ENCODE measurements around the gene LYPLA2.
"Not testable (repeated sequence)": the region's sequence is repeated elsewhere in the genome, so short reads cannot be mapped to it uniquely, and the experiment has no call there.

Gene LYPLA2

DNA sequence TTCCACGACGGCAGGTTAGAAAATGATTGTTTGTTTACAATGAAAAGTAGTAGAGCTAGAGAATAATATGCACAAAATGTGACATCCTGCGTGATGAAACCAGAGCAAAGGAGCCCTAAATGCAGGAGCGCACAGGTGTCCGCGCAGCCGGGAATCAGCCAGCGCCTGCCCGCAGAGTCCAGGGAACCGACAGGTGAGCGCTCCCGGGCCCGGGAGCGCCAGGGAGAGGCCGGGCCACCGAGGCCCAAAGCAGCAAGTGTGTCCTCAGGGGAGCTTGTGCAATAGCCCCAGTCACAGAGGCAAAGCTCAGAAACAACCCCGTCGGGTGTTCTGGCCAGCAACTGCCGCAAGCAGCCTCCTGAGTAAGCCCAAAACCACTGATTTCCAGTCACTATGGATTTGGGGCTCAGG, 10.4 kb downstream of the LYPLA2 start:
- no peak for DNase-seq

DNA sequence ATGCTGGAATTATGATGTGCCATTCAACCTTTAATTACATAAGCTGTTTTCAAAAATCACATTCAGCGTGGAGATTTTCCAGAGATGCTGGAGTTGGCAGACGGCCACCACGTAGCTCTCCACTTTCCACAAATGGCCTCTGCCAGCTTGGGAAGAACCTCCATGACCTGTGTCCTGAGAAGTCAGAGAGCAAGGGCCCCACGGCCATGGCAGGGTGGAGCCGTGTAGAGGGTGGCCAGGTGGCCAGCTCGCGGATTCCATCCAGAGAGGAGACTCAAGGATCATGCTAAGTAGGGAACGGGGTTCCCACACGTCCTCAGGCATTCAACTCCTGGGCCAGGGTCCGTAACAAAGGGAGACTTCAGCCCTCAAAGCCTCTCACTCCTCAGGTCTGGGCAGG, 10.9 kb downstream of the LYPLA2 start:
- DNase-seq: no peak

DNA sequence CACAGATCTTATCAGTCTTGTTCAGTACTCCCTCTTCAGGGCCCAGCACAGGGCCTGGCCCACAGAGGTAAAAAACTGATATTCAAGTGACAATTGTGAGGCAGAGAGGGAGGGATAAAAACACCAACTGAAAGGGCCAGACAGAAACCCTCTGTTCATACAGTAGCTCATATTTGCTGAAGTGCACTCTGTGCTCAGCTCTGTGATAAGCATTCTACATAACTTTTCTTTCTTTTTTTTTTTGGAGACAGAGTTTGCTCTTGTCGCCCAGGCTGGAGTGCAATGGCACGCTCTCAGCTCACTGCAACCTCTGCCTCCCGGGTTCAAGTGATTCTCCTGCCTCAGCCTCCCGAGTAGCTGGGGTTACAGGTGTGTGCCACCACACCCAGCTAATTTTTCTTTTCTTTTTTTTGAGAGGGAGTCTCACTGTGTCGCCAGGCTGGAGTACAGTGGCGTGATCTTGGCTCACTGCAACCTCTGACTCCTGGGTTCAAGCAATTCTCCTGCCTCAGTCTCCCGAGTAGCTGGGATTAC, 11.9 kb downstream of the LYPLA2 start:
- DNase-seq: not testable (repeated sequence)

DNA sequence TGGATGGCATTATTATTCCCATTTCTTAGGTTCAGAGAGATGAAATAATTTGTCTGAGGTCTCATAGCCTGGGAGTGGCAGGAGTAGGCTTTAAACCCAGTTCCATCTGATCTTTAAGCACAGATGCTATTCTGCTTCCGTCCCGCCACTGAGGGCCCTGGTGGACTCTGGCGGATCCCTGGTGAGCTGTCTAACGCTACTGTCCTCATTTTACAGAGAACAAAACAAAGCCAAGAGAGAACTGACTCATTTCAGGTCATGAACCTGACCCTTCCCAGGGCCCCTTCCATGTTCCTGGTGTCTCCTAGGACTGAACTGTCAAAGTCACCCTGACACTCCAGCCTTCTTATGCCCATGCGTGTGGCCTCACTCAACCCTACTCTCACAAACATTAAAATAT, 12.7 kb downstream of the LYPLA2 start:
- DNase-seq: no peak

DNA sequence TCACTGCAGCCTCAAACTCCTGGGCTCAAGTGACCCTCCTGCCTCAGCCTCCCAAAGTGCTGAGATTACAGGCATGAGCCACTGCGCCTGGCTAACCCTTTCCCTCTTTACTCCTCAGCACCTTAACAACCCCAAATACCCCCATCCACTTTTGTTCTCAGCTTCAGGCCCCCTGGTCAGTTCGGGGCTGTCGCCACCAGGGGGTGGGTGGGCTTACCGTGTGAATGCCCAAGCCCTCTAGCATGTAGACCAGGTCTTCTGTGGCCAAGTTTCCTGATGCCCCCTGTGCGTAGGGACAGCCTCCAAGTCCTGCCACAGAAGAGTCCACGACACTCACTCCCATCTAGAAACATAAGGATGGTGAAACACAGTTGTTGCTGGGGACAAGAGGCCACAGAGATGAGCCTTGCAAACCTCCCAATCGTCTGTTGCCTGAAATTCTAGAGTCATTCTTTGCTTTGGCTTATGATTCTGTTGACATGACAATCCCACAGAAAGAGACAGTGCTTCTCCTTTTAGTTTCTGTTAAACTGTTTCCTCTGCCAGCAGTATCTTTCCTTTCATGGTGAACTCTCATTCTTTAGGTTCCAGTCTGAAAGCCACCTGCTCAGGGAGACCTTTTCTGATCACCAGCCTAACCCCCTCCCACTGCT, 13.4 kb downstream of the LYPLA2 start:
- DNase-seq: no peak

DNA sequence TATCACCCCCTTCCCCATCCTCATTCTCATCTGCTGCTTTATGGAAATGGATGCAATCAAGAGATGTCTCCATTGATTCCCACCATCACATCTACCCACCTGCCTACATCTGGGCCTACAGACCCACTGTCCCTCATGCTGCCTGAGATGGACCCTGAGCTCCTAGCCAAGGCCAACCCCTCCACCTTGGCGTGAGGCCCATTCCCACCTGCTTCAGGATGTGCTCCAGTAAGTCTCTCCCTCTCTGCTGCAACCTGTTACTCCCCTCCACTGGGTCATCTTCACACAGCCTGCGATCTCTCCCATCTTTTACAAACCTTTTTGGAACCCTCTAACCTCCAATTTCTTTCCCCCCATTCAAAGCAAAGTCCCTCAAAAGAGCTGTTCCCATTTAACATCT, 14.1 kb downstream of the LYPLA2 start:
- DNase-seq: no peak

DNA sequence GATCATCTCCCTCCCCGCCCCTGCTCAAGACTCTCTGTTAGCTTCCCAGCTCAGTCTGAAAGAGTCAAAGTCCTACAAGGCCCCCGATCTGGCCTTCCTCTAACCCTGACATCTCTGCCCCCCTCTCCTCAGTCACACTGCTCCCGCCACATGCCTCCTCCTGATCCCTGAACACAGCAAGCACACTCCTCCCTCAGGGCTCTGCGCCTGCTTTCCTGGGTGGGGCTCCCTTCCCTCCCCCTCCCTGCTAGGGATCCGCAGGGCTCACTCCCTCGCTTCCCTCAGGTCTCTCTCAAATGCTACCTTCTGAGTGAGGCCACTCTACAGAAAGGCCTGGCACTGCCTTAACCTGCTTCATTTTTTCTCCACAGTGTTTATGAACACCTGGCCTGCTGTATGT, 15.3 kb downstream of the LYPLA2 start:
- no peak for DNase-seq

DNA sequence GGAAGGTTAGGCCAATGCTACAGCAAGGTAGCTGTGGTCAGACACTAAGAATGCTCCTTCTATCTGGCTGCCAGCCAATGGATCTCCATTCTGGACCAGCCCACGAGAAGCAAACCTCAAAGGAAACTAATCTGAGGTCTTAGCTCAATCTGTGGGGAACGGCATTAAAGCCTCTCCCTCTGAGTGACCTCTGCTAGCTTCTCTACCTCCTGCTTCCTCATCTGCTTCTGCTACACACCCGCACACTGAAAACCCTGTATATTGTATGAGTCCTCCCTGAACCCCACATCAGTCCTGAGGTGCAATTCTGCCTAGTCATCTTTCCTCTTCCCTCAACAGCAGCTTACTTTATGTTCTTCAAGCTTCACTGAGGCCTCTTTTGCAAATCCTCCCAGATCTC, 16.5 kb downstream of the LYPLA2 start:
- peak; percentile 77 for DNase-seq

DNA sequence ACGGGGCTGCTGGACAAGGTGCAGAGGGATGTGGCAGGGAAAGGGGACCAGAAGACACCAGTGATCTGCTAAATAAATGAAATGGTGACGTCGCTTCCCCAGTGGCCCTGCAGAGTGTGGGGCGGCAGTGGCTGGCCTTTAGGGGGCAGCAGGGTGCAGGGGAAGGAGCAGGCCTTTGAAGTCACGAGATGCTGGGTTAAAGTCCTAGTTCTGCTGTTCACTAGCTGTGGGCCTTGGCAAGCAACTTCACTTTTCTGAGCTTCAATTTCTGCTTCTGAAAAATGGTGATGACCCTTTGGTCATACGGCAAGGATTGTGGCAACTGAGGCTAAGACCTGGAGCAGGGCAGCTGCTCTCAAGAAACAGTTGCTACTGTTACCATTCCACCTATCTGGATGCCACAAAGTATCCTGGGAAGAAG, 18.8 kb downstream of the LYPLA2 start:
- DNase-seq: peak; percentile 62

DNA sequence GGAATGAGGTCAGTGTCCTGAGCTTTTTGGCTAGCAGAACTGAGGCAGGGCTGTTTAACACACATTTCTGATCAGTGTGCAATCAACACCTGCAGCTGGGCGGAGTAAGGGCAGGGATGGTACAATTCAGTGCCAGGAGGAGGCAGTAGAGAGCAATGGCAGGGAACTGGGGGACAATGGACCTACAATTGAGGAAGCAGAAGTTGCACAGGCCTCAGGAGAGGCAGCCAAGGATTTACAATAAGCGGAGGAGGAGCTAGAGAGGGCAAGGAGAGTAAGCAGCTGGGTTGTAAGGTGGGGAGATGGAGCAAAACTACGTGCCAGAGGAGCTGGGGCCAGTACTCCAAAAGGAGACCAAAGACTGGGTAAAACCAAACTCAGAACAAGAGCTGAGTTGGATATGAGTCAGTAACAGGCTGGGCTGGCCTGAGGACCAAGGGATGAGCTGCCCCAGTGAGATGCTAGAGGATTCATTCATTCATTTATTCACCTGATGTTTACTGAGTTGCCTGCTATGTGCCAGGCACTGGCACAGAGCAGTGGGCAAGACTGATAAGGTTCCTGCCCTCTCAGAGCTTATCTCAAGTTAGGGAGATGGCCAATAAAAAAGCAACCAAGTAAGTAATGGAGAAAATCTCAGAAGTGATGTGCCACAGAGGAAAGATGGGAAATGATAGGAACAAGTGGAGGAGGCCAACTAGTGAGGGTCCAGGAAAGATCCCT, 20.0 kb downstream of the LYPLA2 start:
- DNase-seq: peak; percentile 79

DNA sequence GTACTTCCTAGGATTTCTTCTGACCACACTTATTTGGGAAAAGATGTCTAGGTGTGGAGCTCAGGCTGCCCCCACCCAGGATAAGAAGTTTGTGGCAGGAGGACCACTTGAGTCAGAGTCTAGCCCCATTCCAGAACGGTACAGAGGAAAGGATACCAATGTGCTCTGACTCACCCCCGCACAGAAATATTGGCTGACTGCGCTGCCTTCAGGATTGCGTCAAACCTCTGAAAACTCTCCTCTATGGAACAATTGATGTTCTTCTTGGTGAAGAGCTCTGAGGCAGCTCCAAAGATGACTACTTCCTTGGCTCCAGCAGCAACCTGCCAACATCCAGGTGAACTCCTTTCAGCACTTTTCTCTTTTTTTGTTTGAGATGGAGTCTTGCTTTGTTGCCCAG, 23.1 kb downstream of the LYPLA2 start:
- DNase-seq: no peak

DNA sequence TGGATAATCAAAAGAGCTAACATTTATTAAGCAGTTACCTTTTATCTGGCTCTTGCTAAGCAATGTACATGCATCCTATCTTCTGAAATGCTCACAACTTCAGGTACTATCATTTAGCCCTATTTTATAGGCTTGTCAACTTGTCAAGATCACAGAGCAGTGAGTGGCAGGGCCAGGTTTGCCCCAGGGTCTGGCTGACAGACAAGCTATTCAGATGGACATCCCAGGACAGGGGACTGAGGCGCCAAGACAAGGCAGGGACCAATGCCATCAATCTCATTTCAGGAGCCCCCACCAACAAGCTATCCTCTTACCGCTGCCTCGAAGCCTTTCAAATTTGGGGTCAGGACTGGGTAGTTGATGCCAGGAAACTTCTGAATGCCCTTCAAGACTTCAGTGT, 25.4 kb downstream of the LYPLA2 start:
- DNase-seq: no peak

DNA sequence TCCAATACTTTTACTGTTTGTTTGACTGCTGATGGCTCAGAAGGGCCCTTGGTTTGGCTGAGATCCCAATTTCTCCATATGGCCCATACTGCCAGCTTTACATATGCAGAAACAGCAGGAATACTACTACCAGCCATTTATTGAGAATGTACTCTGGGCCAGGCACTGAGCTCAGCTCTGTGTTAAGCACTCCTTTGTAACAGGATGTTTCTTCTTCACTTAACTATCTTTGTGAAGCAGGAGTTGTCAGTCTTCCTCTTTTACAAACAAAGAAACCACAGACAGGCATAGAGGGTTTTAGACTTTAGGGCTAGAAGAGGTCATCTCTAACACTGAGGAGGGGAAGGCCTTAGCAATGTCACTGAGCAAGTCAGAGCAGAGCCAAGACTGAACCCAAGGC, 26.0 kb downstream of the LYPLA2 start:
- DNase-seq: no peak

DNA sequence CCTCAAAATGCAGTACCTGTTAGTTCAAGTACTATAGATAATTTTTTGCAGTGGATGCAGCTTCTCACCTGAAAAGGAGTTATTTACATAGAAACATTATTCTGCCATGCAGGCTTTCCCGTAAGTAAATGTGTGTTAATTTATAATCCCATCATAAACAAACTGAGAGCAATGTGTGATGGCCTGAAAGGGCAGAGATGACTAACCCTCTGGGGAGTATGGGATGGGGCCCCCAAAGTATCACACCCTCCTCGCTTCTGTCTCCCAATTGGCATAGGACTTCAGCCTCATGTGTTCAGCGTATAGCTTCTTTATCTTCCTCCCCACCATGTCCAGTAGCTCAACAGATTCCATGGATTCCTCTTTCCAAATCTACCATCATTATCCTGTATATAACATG, 26.7 kb downstream of the LYPLA2 start:
- no peak for DNase-seq

DNA sequence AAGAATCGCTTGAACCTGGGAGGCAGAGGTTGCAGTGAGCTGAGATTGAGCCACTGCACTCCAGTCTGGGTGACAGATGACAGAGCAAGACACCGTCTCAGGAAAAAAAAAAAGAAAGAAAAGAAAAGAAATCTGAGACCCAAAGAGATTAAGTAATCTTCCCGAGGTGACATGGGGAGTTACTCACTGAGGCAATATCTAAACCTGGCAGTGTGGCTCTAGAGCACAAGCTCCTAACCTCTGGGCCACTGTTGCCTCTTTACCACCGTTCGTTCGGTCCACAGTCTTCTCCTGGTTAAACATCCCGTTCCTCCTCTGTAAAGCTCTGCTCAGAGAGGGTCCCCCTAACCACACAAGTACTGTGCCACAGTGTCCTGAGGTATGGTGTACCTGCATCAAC, 32.8 kb downstream of the LYPLA2 start:
- no peak for DNase-seq

DNA sequence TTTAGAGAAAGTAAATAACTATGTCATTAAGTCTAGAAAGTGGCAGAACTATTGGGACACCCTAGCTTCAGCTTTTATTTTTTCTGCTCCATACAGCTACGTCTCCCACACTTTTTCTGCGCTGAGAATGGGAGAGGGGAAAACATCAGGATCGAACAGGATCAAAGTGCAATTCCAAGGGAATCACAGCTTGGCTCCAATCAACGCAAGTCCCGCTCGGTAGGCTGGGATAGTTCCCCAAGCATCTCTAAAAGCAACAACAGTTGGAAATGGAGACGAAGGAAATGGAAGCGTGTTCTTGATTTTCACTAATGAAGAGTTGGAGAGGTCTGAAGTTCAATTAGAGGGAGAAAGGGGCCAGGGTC, 33.7 kb downstream of the LYPLA2 start:
- DNase-seq: no peak

DNA sequence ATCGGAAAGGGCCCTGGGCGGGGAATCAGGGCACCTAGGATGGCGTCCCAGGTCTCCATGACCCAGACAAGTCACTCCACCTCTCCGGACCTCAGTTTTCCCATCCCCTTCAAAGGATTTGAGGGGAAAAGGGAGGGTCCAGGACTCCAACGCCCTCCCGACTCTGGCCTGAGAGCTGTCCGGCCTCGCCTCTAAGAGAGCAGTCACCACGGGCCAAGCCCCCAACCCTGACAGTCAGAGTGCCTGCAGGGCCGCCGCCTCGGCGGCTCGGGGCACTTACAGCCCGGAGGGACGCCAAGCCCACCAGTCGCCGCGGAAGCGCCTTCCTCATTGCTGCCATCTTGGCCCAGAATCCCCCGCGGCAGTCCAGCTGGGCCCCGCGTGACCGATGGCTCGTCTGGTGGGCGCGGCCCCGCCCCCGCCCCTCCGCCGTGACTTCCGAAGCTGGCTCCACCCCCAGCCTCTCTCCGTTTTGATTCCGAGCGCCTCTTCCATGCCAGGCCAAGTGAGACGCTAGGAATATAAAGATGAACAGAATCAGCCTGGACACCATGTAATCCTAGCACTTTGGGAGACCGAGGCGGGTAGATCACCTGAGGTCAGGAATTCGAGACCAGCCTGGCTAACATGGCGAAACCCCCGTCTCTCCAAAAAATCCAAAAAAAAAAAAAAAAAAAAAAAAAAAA, 34.3 kb downstream of the LYPLA2 start, which contains the start of gene HMGCL:
HMGCL (minus strand) TSS at position 354 of the 686 bp plus-strand sequence; CDS start at position 340, 14 bp downstream.
- peak; percentile 64 for DNase-seq

DNA sequence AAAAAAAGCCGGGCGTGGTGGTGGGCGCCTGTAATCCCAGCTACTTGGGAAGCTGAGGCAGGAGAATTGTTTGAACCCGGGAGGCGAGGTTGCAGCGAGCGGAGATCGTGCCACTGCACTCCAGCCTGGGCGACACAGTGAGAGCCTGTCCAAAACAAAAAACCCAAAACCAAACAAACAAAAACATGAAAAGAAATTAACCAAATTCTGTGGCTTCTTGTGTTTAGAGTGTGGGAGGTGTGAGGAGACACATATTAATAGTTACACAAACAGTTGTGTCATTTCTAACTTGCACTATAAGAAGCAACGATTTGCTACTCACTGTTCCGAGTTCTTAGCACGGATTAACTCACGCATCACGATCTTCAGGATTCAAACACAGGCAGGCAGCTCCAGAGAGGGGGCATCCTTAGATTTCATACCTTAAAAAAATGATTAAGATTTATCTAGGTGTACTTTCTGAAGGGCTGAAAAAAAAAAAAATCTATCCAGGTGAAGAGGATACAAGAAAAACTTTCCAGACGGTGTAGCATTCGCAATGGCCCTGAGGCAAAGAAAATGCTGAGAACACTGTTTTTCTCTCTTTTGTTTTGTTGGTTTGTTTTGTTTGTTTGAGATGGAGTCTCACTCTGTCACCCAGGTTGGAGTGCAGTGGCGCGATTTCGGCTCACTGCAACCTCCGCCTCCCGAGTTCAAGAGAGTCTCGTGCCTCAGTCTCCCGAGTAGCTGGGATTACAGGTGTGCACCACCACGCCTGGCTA, 35.0 kb downstream of the LYPLA2 start:
- DNase-seq: no peak

DNA sequence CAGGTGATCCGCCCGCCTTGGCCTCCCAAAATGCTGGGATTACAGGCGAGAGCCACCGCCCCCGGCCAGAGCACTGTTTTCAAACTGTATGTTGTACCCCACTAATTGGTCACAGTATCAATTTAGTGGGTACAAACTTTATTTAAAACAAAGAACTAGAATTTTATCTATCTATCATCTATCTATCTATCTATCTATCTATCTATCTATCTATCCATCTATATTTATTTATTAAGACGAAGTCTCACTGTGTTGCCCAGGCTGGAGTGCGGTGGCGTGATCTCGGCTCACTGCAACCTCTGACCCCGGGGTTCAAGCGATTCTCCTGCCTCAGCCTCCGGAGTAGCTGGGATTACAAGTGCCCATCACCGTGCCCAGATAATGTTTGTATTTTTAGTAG, 35.6 kb downstream of the LYPLA2 start:
- not testable (repeated sequence) for DNase-seq

DNA sequence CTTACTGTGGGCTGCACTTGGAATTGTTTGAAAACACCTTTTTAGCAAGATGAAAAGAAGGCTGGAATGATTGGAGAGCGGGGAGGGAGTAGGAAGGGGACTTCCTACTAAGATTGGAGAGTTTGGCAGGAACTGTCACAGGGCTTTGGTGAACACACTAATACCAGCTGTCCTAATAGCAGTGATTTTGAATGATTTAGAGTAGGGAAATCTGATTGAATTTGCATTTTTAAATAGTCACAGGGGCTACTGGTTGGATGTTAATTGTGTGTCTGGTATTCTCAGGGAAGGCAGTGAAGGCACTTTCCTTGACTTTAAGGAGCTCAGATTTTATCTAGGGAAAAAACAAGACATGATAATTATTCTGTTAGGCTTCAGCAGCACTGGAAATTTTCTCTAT, 36.8 kb downstream of the LYPLA2 start:
- no peak for DNase-seq

DNA sequence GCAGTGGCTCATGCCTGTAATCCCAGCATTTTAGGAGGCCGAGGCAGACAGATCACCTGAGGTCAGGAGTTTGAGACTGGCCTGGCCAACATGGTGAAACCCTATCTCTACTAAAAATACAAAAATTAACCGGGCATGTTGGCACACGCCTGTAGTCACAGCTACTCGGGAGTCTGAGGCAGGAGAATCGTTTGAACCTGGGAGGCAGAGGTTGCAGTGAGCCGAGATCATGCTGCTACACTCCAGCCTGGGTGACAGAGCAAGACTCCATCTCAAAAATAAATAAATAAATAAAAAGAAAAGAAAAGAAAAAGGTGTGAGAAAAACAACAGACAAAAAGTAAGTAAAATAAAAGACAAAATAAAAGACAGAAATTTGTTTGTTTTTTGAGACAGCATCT, 43.2 kb downstream of the LYPLA2 start:
- not testable (repeated sequence) for DNase-seq

DNA sequence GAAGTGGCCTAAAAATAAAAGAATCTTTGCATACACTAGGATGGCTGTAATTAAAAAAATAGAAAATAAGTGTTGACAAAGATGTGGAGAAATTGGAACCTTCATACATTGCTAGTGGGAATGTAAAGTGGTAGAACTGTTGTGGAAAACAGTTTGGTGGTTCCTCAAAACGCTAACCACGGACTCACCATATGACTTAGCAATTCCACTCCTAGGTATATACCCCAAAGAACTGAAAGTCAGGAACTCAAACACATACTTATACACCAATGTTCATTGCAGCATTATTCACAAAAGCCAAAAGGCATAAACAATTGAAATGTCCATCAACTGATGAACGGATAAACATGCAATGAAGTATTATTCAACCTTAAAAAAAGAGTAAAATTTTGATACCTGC, 45.1 kb downstream of the LYPLA2 start:
- DNase-seq: peak; percentile 25

DNA sequence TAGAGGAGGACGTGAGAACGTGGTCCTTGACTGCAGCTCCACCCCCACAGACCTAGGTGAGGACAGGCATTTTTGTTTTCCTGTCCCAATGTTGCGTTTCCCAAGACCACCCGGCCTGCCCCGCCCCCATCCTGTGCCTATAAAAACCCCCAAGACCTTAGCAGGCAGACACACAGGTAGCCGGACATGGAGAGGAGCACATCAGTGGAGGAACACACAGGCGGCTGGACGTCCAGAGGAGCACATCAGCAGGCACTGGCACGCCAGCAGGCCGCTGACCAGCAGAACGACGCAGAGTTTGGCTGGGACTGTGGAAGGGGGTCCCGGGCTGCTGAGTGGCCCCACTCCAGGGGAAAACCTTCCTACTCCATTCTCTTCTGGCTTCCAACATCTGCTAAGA, 47.0 kb downstream of the LYPLA2 start:
- no peak for DNase-seq

All from GF-D8 (cell line).